ENCODE measurements around the gene SYPL2. TPM values are rescaled to one million over a fixed set of nuclear protein-coding genes. Genes with fewer than 3 reads are reported as not detected.

SYPL2 gene
- total RNA-seq, 6 experiments from 2014 or later, result 16.0 to 34.1 (median 18.5) TPM

DNA sequence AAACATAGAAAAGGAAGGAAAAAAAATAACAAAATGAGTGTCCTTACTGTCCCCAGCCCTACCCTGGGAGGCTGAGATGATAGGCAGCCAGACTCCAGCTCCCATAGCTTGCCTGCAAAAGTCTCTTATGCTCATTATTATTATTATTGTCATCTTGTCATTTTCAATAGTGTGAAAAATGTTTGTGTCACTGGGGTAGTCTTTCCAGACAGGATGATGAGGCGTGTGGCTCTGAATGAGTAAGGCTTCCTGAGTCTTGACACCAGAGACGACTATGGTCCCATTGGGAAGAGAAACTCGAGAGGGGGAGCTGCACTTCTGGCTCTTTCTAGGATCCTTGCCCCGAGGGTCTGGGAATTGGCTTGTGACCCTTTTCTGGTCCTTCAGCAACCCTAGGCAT lies 26.4 kb downstream of the SYPL2 start:
- Mint-ChIP-seq H3K9me3 (no peaks in the 10 kb centered on the region), H3K27ac (peak overlapping the region; percentile 55; the same call in 1 of the 2 replicates), H3K4me3 (no peak overlapping the region), H3K4me1 (ENCODE audit: low read depth) (peaks cover 40% of the 10 kb centered on the region), H3K27me3 (ENCODE audit: insufficient read depth) (no peaks in the 10 kb centered on the region), H3K36me3 (ENCODE audit: low read depth) (no peaks in the 10 kb centered on the region; the same call in 1 of the 2 replicates)
- TF ChIP-seq CTCF (IDR thresholded peaks at IDR 0.05), result no peak
- no peak for DNase-seq

DNA sequence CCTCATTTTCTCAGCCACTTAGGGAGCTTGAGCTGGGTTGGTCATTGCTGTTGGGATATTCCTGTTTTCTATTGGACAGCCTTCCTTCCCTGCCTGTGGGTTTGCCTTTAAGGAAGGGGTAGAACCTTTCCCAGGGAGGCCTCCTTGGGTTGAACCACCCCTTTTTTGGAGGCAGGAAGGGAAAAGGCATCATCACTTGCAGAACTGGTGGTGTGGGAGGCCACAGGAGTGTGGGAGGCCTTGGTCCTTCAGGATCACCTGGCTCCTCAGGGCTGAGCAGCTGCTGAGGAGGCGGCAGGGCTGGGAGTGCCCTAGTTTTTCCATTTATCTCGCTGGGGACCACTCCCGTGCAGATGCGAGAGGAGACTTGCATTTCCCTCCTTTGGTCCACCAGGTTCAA lies 26.9 kb downstream of the SYPL2 start:
- H3K36me3 Mint-ChIP-seq (ENCODE audit: low read depth), result no peaks in the 10 kb centered on the region; the same call in 1 of the 2 replicates
- H3K9me3 Mint-ChIP-seq, result no peaks in the 10 kb centered on the region
- peak overlapping the region; percentile 96 for H3K4me3 Mint-ChIP-seq
- H3K4me1 Mint-ChIP-seq (ENCODE audit: low read depth), result peaks cover 40% of the 10 kb centered on the region
- TF ChIP-seq CTCF (IDR thresholded peaks at IDR 0.05), result no peak
- no peaks in the 10 kb centered on the region for H3K27me3 Mint-ChIP-seq (ENCODE audit: insufficient read depth)
- DNase-seq, result no peak
- H3K27ac Mint-ChIP-seq, result no peak overlapping the region

DNA sequence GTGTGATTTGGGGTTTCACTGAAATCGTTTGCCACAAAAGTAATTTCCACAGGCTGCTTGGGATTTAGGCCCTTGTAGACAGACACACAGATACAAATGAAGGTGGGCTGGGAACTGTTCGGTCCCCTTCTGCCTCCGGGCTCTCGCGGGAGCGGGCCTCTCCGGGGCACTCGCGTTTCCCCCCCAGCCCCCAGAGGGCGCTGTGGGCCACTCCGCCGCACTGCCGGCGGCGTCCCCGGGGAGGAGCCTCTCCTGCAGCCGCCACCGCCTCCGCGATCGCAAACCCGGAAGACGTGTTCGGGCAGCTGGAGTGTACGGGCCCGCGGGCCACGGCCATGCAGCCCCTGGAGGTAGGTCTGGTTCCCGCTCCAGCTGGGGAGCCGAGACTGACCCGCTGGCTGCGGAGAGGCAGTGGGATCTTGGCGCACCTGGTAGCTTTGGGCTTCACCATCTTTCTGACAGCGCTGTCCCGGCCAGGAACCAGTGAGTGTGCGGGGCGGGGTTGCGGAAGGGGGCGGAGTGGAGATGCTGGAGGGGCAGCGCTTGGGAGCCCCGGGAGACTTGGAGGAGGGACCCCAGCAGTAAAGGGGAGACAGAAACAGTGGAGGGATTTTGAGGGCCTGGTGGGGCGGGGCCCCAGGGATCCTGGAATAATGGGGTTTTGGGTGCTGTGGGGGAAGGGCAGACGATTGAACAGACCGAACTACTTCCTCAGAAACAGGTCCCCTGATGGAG lies 27.6 kb downstream of the SYPL2 start, which contains the start of gene CYB561D1:
TSS of gene CYB561D1 (plus strand) at position 290 of the 735 bp plus-strand sequence. CDS start at position 336, 46 bp downstream.
- TF ChIP-seq CTCF (IDR thresholded peaks at IDR 0.05), result peak; percentile 96
- H3K4me3 Mint-ChIP-seq, result peak within 1 kb of the TSS; percentile 96
- peak within 1 kb of the TSS; percentile 55 for H3K27ac Mint-ChIP-seq
- H3K9me3 Mint-ChIP-seq, result no peaks in the 10 kb centered on the region
- DNase-seq, result peak; percentile 69
- H3K27me3 Mint-ChIP-seq (ENCODE audit: insufficient read depth), result no peaks in the 10 kb centered on the region
- peaks cover 42% of the 10 kb centered on the region for H3K4me1 Mint-ChIP-seq (ENCODE audit: low read depth)
- H3K36me3 Mint-ChIP-seq (ENCODE audit: low read depth), result no peaks in the 10 kb centered on the region; the same call in 1 of the 2 replicates

DNA sequence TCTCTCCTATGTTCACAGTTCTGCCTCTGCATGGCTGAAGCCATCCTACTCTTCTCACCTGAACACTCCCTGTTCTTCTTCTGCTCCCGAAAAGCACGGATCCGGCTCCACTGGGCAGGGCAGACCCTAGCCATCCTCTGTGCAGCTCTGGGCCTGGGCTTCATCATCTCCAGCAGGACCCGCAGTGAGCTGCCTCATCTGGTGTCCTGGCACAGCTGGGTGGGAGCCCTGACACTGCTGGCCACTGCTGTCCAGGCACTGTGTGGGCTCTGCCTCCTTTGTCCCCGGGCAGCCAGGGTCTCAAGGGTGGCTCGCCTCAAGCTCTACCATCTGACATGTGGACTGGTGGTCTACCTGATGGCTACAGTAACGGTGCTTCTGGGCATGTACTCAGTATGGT lies 29.4 kb downstream of the SYPL2 start:
- TF ChIP-seq CTCF (IDR thresholded peaks at IDR 0.05), result no peak
- H3K4me3 Mint-ChIP-seq, result peak overlapping the region; percentile 12; the same call in 1 of the 2 replicates
- DNase-seq, result no peak

DNA sequence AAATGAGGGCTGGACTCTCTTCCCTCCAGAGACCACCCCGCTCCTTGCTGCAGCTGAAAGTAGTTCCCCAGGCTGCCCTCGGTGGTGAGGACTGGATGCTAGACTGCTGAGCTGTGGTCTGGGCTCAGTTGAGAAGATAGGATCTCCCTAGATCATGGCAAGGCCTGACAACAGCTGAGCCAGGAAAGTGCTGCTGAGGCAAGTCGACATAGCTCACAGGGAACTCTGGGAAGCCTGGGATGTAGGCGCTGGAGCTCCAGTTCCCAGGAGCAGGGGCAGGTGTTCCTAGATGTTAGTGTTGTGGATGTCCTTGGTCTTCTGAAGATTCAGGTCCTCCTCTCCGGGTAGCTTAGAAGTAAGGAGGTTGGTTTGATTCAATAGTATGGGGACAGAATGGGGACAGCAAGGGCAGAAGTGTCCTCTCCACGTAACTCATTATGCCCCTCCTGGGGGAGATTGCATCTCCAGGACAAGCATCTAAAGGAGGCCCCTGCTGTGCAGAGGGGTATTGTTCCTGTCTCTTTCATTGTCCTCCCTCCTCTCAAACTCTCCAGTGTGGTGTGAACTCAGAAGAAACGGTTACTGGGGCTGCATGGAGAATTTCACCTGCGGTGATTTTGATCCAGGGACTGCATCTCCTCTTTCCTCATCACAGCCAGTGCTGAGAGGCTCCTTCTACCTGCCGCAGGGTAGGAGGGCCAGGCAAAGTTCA lies 31.3 kb downstream of the SYPL2 start:
- no peak overlapping the region for H3K4me3 Mint-ChIP-seq
- DNase-seq, result no peak
- H3K27ac Mint-ChIP-seq, result no peak overlapping the region; the same call in 1 of the 2 replicates
- no peaks in the 10 kb centered on the region; the same call in 1 of the 2 replicates for H3K36me3 Mint-ChIP-seq (ENCODE audit: low read depth)
- TF ChIP-seq CTCF (IDR thresholded peaks at IDR 0.05), result no peak
- peaks cover 3% of the 10 kb centered on the region; the same call in 1 of the 2 replicates for H3K27me3 Mint-ChIP-seq (ENCODE audit: insufficient read depth)
- no peaks in the 10 kb centered on the region for H3K9me3 Mint-ChIP-seq
- peaks cover 73% of the 10 kb centered on the region for H3K4me1 Mint-ChIP-seq (ENCODE audit: low read depth)

More for the DNA sequence above, 29.4 kb downstream of the SYPL2 start:
- Mint-ChIP-seq H3K27me3 (ENCODE audit: insufficient read depth) (peaks cover 3% of the 10 kb centered on the region; the same call in 1 of the 2 replicates), H3K27ac (no peak overlapping the region), H3K4me1 (ENCODE audit: low read depth) (peaks cover 60% of the 10 kb centered on the region), H3K9me3 (no peaks in the 10 kb centered on the region), H3K36me3 (ENCODE audit: low read depth) (no peaks in the 10 kb centered on the region; the same call in 1 of the 2 replicates)

All from HFFc6 (cell line).